HG03103 (cell line): Measurements from ENCODE around the gene EHMT1.

Source experiments
- ATAC-seq: cut with Tn5 transposase; IDR thresholded peaks from one replicate; pipeline ENCODE4 v1.9.1; 2021; ENCODE audit warnings: low read depth; ENCODE audit not compliant: unreplicated experiment

The EHMT1 gene

DNA sequence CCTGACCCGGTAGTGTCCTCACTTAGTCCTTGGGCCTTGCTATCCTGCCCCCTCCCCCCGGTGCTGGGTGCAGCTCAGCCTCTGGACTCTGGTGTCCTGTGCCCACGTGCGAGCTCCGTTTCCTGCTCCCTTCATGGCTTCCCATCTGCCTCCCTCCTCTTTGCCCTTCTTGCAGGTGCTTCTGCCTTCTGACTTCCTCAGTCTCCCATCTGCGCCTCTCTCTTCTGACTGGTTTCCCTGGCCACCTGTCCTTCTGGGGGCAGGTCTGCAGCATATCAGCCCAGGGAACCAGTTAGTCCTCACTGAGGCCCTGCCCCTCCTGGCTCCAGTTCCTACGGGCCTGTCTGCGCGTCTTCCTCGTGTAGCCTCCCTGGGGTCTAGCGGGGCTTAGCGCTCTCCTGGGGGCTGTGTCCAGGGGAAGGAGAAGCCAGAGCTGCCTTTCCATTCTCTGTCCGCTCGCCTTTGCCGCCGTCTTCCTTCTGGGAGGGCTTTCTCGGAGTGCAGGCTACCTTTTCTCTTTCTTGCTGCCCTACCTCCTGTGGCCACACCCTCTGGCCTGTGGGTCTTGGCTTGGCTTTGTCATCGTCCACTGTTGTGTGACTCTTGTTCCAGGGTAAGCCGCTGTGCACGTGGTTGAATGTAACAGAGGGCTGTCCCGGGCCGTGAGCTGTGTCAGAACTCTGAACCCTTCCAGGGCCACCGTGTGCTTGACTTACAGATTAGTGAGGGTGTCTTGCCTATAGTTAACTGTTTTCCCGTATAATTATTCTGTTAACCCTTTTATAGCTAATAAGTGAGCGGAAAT, 51.8 kb downstream of the EHMT1 start:
- ATAC-seq: no peak

DNA sequence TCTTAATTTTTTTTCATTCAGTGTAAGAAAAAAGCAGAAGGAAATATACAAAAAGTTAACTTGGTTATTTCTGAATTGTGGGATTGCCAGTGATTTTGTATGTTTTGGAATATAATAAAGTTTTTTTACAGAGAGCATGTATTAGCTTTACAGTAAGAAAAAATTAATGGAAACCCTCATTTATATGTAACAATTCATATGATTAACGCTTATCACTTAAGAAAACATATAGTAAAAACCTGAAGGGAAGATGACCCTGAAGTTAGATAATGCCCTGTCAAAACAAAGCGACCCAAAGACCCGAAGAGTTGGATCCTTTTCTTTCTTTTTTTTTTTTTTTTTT, 52.4 kb downstream of the EHMT1 start:
- no peak for ATAC-seq

DNA sequence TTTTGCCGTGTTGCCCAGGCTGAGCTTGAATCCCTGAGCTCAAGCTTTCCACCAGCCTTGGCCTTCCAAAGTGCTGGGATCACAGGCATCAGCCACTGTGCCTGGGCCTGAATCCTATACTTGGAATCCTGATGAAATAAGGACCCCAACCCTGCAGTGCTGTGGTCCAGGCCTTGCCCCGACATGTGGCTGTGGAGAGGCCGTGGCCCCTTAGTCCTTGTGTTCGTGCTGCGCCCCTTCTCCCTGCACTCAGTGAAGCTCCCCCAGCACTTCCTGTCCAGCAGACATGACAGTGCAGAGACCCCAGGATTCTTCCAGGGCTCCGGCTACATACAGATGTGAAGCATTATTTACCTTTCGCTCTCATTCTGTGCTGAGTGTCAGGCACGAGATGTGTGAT, 52.9 kb downstream of the EHMT1 start:
- ATAC-seq: no peak

DNA sequence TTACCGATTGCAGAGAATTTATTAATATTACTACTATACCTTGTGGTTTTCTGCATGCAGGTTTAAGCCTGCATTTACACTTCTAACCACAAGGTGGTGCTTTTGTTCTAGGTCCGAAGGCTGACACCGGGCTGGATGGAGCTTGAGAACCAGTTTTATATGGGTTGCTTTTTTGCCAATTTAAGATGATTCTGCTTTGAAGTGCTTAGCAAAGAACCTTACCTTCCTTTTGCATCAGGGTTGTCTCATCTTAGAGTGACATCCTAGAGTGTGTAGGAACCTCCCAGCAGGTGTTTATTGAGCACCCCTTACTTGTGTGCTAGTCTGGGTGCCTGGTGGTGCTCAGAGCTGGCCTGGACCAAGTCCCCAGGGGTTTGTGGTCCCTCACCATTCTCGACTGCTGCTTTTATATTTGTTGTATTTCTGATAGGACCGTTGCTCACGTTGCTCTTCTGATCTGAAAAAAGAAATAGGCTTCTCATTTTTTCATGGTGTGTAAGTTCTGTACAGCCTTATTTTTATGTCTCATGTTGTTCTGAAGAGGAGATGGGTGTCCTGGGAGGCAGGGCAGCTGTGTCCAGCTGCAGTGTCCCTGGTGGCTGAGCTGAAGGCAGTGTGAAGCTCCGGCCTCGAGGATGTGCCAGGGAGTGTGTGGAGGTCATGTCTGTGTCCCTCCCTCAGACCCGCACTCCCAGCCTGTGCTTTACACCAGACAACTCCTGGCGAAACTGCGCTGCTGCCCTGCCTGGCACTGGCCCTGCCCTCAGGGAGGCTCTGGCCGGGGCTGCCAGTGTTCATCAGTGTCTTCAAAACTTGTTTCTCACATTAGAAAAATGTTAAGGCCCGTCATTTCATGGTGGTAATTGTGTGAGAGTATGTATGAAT, 54.3 kb downstream of the EHMT1 start:
- no peak for ATAC-seq

DNA sequence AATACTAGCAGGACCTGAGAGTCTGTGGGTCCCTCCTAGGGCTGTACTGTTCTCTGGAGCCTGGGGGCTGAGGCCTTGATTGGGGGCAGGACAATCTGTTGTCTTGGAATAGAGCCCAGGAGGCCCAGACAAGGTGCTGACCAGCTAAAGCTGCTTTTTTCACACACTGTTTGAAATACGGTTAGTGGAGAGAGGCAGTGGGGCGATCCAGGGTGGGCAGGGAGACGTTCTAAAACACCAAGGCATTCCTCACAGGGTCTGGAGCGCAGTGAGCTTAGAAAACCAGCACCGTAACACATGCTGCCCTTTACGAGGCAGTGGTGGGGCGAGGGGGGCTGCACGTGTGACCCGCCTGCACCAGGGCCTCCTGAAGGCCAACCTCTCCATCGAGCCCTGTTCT, 55.1 kb downstream of the EHMT1 start:
- no peak for ATAC-seq

DNA sequence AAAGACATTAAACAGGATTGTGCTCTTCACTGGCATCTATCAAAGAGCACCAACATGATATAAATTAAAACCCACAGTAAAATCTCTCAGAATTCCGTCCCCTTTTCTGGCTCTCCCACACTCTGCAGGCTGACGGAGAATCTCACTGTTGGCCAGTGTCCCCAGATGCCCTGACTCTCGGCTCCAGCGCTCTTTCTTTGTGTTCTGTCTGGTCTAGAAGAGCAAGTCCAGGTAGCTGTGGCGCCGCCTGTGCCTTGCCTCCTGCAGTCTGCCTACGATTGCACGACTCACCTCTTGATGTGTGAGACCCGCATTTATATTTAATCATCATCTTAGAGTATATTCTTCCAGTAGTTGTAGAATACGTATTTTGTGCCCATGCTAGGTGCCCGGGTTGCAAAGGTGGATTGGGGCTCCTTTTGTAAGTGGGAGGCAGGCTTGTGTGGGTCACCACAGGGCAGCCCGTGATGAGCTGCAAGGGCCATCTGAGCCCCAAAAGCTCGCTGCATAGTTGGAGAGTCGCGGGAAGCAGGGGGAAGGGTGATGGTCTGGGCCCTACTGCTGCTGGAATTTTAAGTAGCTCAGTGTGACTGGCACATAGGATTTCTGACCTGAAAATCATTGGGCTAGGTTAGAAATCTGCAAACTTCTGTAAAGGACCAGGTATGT, 55.6 kb downstream of the EHMT1 start:
- no peak for ATAC-seq

DNA sequence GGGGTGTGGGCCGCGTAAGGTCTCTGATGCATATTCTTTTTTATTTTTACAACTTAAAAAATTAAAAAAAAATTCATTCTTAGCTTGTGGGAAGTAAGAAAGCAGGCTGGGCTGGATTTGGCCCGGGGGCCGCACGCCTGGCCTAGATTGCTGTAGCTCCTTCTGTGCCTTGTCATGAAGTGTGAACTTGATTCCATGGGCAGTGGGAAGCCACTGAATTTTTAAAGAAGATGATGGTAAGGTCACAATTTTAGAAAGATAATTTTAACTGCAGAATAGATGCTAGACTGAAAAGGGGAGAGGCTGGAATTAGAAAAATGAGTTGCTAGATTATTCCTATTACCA, 56.1 kb downstream of the EHMT1 start:
- ATAC-seq: no peak

DNA sequence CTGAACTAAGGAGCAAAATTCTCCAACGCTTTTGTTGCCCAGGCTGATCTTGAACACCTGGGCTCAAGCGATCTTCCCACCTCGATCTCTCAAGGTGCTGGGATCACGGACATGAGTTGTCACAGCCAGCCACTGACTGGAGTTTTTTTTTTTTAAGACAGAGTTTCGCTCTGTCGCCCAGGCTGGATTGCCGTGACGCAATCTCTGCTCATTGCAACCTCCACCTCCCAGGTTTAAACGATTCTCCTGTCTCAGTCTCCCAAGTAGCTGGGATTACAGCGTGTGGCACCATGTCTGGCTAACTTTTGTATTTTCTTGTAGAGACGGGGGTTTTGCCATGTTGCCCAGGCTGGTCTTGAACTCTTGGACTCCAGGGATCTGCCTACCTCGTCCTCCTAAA, 58.2 kb downstream of the EHMT1 start:
- ATAC-seq: no peak

DNA sequence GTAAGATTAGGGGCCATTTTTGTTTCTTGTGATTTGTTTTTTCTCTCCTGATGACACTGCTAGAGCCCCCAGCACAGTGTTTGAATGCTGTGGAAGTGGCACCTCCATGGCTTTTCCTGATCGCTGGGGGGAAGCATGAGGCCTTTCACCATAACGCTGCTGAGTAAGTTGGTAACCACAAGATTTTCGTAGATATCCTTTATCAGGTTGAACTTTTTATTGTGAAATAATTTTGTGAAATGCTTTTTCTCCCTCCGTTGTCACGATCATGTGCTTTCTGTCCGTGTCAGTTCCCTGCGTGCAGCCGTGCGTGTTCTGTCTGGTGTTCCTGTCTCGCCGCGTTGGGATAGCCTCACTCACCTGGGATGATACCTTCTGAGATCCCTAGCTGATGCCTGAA, 59.4 kb downstream of the EHMT1 start:
- no peak for ATAC-seq

DNA sequence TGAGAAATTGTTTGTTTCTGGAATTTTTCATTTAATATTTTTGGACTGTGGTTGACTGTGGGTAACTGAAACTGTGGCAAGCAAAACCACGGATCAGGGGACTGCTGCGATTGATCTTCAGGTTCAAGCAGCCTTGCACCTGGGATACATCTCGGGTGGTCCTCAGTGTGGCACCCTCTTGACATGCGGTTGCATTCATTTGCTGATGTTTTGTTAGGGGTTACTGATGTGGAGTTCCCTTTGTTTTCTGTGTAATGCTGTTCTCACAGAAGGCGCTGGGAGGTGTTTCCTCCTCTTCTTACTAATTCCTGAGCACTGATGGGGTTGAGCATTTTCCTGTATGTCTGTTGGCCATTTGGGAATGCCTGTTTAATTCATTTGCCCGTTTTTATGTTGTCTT, 60.4 kb downstream of the EHMT1 start:
- no peak for ATAC-seq

DNA sequence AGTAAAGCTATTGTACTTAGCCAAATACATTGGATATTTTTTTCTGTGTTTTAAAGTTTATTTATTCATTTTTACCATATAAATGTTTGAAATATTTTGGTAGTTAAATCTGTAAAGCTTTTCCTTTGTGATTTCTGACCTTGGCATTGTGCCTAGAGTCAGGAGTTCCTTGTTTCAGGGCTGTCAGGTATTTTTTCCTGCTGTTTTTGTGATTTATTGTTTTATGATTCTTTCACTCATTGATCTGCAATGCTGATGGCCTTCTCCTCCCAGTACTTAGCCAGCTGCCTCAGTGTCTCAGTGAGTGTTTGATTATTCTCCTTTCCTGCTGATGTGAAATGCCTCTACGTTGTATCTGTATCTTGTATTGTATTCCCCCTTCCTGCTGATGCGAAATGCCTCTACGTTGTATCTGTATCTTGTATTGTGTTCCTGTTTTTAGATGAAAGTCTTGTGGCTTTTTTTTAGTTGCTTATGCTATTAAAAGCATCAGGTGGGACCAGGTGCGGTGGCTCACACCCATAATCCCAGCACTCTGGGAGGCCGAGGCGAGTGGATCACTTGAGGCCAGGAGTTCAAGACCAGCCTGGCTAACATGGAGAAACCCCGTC, 61.0 kb downstream of the EHMT1 start:
- ATAC-seq: no peak

DNA sequence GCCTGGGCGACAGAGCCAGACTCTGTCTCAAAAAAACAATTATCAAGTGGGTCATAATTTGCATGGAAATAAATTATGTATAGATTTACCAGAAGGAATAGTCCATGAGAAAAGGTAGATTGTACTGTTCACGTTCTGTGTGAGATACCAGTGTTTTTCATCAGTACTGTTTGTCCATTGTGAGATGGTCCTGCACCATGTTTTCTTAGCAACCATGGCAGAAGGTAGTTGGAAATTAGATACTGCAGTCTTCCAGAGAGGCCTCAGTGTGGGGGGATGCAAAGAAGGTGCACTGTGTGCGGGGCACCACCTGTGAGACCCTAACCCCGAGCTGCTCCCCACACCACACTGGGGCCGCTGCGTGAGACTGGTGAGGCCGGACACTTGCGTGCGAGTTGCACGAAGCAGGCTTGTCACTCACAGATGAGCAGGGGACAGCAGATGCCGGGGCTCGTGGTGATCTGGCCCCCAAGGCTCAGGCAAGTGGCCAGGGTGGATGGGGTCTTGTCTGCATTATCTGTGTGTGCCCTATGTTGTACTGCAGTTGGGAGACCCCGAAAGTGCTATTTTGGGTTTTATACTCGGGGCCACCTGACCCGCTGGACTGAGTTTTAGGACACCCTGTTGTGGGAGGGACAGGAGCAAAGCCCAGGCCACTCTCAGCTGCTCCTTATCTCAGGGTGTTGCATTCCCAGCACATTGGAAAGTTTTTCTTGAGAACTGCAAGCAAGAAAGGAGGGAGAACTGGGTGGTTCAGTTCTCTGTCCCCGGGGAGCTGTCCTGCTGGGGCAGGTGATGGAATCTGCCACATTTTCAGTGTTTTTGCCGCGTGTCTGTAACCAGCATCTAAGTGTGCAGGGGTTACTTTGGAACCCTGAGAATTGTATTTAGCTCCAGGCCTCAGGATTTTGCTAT, 61.9 kb downstream of the EHMT1 start:
- no peak for ATAC-seq

DNA sequence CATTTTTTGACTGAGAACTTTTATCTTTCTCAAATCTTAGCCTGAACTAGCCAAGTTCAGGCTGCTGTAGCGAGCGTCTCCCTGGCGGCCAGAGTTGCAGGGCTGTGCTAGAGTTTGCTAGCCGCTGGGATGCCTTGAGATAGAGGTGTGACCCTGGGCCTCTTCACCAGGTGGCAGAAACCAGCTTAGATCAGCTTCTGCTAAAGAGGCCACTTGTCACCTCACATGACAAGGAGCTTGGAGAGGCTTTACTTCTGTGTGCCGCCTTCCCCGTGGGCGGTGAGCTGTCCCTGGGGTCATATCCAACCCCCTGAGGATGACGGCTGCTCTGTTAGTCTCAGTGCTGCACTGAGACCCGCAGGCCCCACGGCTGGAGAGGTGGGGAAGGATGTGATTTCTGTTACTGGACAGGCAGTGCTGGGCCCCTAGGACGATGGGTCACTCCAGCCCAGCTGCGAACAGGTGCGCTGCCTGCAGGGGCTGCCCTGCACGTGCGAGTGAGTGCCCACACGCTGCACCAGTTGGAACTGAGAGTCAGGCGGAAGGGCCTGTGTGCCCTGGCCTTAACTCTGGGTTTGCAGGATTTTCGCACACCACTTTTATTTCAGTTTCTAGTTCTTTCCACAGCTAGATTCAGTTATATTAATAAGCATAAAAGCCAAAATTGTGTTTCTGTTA, 63.8 kb downstream of the EHMT1 start:
- ATAC-seq: no peak

DNA sequence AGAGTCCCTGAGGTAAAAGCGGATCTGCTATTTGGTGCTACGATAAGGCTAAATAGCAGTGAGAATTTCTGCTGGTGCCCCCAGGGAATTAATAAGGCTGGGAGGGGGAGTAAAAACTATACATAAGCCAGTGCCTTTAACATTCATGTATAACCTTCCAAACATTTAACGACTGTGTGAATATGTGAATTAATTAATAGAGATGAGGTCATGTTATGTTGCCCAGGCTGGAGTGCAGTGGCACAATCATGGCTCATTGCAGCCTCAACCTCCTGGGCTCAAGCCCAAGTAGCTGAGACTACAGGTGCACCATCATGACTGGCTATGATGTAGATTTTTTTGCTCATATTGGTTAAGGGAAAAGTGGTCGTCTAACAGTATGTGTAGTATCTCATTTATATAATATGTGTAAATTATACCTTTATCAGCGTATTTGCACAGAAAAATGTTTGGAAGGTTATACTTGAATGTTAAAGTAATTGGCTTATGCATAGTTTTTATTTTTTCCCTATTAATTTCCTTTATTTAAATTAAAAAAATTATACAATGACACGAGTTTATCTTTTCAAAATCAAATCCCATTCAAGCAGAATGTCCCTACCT, 64.6 kb downstream of the EHMT1 start:
- ATAC-seq: no peak

DNA sequence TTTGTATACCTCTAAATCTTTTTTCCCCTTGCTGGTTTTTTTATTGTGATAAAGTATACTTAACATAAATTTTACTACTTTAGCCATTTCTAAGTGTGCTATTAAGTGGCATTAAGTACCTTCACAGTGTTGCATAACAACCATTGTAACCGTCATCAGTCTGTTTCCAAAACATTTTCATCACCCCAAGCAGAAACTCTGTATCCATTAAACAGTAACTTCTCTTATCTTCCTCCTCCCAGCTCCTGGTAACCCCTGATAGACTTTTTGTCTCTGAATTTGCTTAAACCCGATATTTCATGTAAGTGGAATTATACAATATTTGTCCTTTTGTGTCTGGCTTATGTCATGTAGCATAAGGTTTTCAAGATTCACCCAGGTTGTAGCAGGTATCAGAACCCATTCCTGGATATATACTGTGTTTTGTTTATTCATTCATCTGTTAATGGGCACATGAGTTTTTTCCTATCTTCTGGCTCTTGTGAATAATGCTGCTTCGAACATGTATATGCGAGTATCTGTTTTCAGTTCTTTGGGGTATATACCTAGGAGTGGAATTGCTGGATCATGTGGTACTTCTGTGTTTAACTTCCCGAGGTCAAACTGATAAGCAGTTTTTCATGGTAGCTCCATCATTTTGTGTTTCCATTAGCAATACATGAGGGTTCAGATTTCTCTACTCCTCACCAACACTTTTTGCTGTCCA, 66.4 kb downstream of the EHMT1 start:
- ATAC-seq: no peak

DNA sequence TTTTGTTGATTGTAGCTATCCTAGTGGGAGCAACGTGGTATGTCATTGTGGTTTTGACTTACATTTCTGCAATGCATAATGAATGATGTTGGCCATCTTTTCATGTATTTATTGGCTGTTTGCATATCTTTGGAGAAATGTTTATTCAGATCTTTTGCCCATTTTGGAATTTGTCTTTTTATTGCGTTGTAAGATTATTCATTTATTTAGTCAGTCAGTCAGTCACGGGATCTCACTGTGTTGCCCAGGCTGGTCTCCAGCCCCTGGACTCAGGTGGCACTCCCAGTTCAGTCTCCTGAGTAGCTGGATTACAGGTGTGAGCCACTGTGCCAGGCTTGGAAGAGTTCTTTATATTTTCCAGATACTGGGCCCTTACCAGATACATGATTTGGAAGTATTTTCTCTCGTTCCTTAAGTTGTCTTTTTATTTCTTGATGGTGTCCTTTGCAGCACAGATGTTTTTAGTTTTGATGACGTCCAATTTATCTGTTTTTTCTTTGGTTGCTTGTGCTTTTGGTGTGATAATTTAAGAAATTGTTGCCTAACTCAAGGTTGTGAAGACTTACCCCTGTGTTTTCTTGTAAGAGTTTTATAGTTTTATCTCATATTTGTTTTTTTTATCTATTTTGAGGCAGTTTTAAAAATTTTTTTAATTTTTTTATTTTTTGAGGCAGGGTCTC, 67.1 kb downstream of the EHMT1 start:
- ATAC-seq: no peak

DNA sequence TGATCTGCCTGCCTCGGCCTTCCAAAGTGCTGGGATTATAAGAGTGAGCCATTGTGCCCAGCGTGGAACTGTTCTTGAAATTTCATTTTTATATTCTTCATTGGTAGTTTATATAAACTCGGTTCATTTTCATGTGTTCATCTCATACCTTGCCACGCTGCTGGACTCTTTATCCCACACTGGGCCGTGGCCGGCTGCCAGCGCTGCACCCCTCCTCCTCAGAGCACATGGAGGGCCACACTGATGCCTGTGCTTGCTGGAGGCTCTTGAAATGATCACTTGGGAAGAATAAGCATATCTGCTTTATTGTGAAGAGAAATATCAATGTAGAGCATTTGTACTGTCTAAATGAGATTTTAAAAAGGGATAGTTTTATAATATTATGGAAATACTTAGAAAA, 69.5 kb downstream of the EHMT1 start:
- no peak for ATAC-seq

DNA sequence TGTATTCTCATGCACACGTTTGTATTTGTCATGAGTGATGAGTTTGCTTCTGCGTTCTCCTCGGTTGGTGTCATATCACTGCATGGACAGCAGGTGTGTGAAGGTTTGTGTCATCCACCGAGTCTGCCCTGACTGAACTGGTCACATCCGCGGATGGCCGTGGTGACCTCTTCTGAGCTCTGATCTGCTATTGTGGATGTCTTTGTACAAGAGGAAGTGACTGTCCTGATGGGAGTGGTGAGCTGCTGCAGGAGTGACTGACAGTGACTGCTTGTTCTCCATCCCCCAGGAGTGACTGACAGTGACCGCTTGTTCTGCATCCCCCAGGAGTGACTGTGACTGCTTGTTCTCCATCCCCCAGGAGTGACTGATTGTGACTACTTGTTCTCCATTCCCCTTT, 69.9 kb downstream of the EHMT1 start:
- no peak for ATAC-seq
